ENCODE measurements around the gene NR6A1.

- TF ChIP-seq CTCF (IDR thresholded peaks at IDR 0.05) (no peak), POLR2A (IDR thresholded peaks at IDR 0.05) (no peak), EP300 (IDR thresholded peaks at IDR 0.05; ENCODE audit: low read depth) (no peak)
These were observed 12.7 kb upstream of the NR6A1 start for GRCh38 chr9:124783830-124784229.
